Measurements from ENCODE around the gene TNFAIP1. TPM values are rescaled to one million over a fixed set of nuclear protein-coding genes. Genes with fewer than 3 reads are reported as not detected.

Gene TNFAIP1
- total RNA-seq, 4 donors from 2014 or later: 25.6 to 137 (median 49.4) TPM

- TF ChIP-seq POLR2A (IDR thresholded peaks at IDR 0.05) (no peak), EP300 (IDR thresholded peaks at IDR 0.05; ENCODE audit: low read depth) (no peak), CTCF (IDR thresholded peaks at IDR 0.05) (no peak), POLR2AphosphoS5 (IDR thresholded peaks at IDR 0.05) (no peak)
- H3K4me3 ChIP-seq: no peak overlapping the region
- H3K27ac ChIP-seq: no peak overlapping the region
- peaks cover 7 to 9% (median 8%) of the 10 kb centered on the region in 4 donors for H3K4me1 ChIP-seq
- intact Hi-C loops (cut with DNase I; ENCODE audit: low total_unique reads) (no loop called here), in situ Hi-C loops (cut with MboI; ENCODE audit: low pct_ligation_motif_present in 1 of 4, low pct_unique_long_range_greater_than_20kb in 1 of 4, low sequenced_read_pairs in 3 of 4) (no loop called here)
- H3K27me3 ChIP-seq: no peaks in the 10 kb centered on the region
- DNase-seq: no peak
- no peaks in the 10 kb centered on the region for H3K9me3 ChIP-seq
- H3K36me3 ChIP-seq: no peaks in the 10 kb centered on the region
- WGBS, 2 donors (ENCODE audit: low coverage in 1 of 2): 60 to 88% methylated on average over 2 of the region's 2 CpGs
Measured at GRCh38 chr17:28313841-28314240, 21.7 kb upstream of the TNFAIP1 start.

- TF ChIP-seq POLR2AphosphoS5 (IDR thresholded peaks at IDR 0.05) (no peak), POLR2A (IDR thresholded peaks at IDR 0.05) (no peak), CTCF (IDR thresholded peaks at IDR 0.05) (no peak), EP300 (IDR thresholded peaks at IDR 0.05; ENCODE audit: low read depth) (no peak)
- WGBS, 2 donors (ENCODE audit: low coverage in 1 of 2): 94 to 100% methylated on average over 2 to 4 of the region's 4 CpGs
- H3K4me1 ChIP-seq: peaks cover 7 to 23% (median 19%) of the 10 kb centered on the region in 4 donors
- intact Hi-C loops (cut with DNase I; ENCODE audit: low total_unique reads) (no loop called here), in situ Hi-C loops (cut with MboI; ENCODE audit: low pct_ligation_motif_present in 1 of 4, low pct_unique_long_range_greater_than_20kb in 1 of 4, low sequenced_read_pairs in 3 of 4) (no loop called here)
- H3K9me3 ChIP-seq: no peaks in the 10 kb centered on the region
- H3K27ac ChIP-seq: no peak overlapping the region
- no peaks in the 10 kb centered on the region for H3K27me3 ChIP-seq
- no peak overlapping the region for H3K4me3 ChIP-seq
- H3K36me3 ChIP-seq: no peaks in the 10 kb centered on the region
- DNase-seq: no peak
Measured at GRCh38 chr17:28315846-28316705, 19.5 kb upstream of the TNFAIP1 start.

- H3K27ac ChIP-seq: no peak overlapping the region
- H3K4me3 ChIP-seq: no peak overlapping the region
- no peaks in the 10 kb centered on the region for H3K27me3 ChIP-seq
- H3K36me3 ChIP-seq: no peaks in the 10 kb centered on the region
- no peak for DNase-seq
- no peak for TF ChIP-seq POLR2AphosphoS5 (IDR thresholded peaks at IDR 0.05)
- TF ChIP-seq CTCF (IDR thresholded peaks at IDR 0.05): no peak
- TF ChIP-seq EP300 (IDR thresholded peaks at IDR 0.05; ENCODE audit: low read depth): no peak
- no peak for TF ChIP-seq POLR2A (IDR thresholded peaks at IDR 0.05)
- 75 to 88% methylated on average over 5 to 21 of the region's 21 CpGs for WGBS, 2 donors (ENCODE audit: low coverage in 1 of 2)
- intact Hi-C loops (cut with DNase I; ENCODE audit: low total_unique reads): no loop called here
- in situ Hi-C loops (cut with MboI; ENCODE audit: low pct_ligation_motif_present in 1 of 4, low pct_unique_long_range_greater_than_20kb in 1 of 4, low sequenced_read_pairs in 3 of 4): no loop called here
- H3K9me3 ChIP-seq: no peaks in the 10 kb centered on the region
- H3K4me1 ChIP-seq: peaks cover 7 to 23% (median 19%) of the 10 kb centered on the region in 4 donors
Measured at GRCh38 chr17:28317099-28317965, 18.2 kb upstream of the TNFAIP1 start.
